ENCODE results near the gene TMBIM1. TPM values are rescaled to one million over a fixed set of nuclear protein-coding genes. Genes with fewer than 3 reads are reported as not detected.

Gene TMBIM1
- total RNA-seq, 5 donors from 2014 or later (not counting 1 experiment from before 2014, with no cell fraction given), result 78.8 to 166 (median 144) TPM

GRCh38 chr2:218290316-218291261, 1.7 kb downstream of the TMBIM1 start:
- H3K4me1 Mint-ChIP-seq, result peaks cover 71 to 77% (median 75%) of the 10 kb centered on the region in 3 donors
- peak overlapping the region; percentile 83 to 91 (median 91) for H3K4me3 Mint-ChIP-seq
- ATAC-seq (replicated peaks in 1 of 4), result peak; percentile 8 to 32 (median 22)
- peaks cover 4% of the 10 kb centered on the region for H3K36me3 Mint-ChIP-seq
- H3K9me3 Mint-ChIP-seq, result no peaks in the 10 kb centered on the region
- Histone ChIP-seq H3K4me1 (ENCODE audit: control insufficient read depth in 1 of 2, extremely low read depth in 1 of 2, insufficient read depth in 2 of 2, low read length in 2 of 2) (peaks cover 44 to 87% of the 10 kb centered on the region in 2 experiments), H3K27me3 (replicated peaks in 1 of 2; ENCODE audit: control insufficient read depth in 2 of 2, extremely low read depth in 1 of 2, insufficient read depth in 2 of 2, low read length in 1 of 2) (peaks cover 0 to 2% of the 10 kb centered on the region in 2 experiments), H3K36me3 (ENCODE audit: control insufficient read depth in 2 of 2, extremely low read depth in 1 of 2, insufficient read depth in 1 of 2, low read length in 1 of 2) (no peaks in the 10 kb centered on the region), H3K9me3 (no peaks in the 10 kb centered on the region), H3K4me3 (ENCODE audit: control insufficient read depth in 1 of 2, extremely low read depth in 1 of 2, low read length in 1 of 2) (peak overlapping the region; percentile 81 to 95), H3K27ac (ENCODE audit: low read length) (peak overlapping the region; percentile 90)
- peak overlapping the region; percentile 97 to 100 for H3K27ac Mint-ChIP-seq
- H3K27me3 Mint-ChIP-seq, result no peaks in the 10 kb centered on the region
- DNase-seq, result peak in 31 of 35 experiments; percentile 25 to 74 (median 44)
- WGBS (ENCODE audit: insufficient coverage), result 27% methylated on average over 7 of the region's 12 CpGs
- ChIA-PET POLR2A (interaction anchor here (0.6 to 1.2 kb wide), 3 partner anchors 21 to 417 kb away, joined by 3 to 11 read pairs (median 4); partner anchors contain the start of genes AAMP (in 1 of the 2) and PNKD (in 1 of the 2)), CTCF (interaction anchor here (0.5 to 2.8 kb wide), 16 partner anchors 8 to 143 kb away, joined by 3 to 21 read pairs (median 5); partner anchors contain the start of genes AAMP (in 1 of the 2), CATIP (in 1 of the 2) and PNKD (in 1 of the 2))

GRCh38 chr2:218289639-218290315, 2.5 kb downstream of the TMBIM1 start:
- H3K4me3 ChIP-seq (ENCODE audit: control insufficient read depth in 1 of 2, extremely low read depth in 1 of 2, low read length in 1 of 2), result peak overlapping the region; percentile 81 to 95
- Mint-ChIP-seq H3K9me3 (no peaks in the 10 kb centered on the region), H3K27ac (peak overlapping the region; percentile 97 to 100), H3K4me3 (peak overlapping the region; percentile 83 to 91 (median 91)), H3K36me3 (peaks cover 4% of the 10 kb centered on the region), H3K27me3 (no peaks in the 10 kb centered on the region), H3K4me1 (peaks cover 76 to 83% (median 82%) of the 10 kb centered on the region in 3 donors)
- peaks cover 52 to 92% of the 10 kb centered on the region in 2 experiments for H3K4me1 ChIP-seq (ENCODE audit: control insufficient read depth in 1 of 2, extremely low read depth in 1 of 2, insufficient read depth in 2 of 2, low read length in 2 of 2)
- H3K27me3 ChIP-seq (replicated peaks in 1 of 2; ENCODE audit: control insufficient read depth in 2 of 2, extremely low read depth in 1 of 2, insufficient read depth in 2 of 2, low read length in 1 of 2), result no peaks in the 10 kb centered on the region
- no peak for ATAC-seq (replicated peaks in 1 of 4)
- DNase-seq, result no peak
- POLR2A ChIA-PET, result no interaction called here
- H3K36me3 ChIP-seq (ENCODE audit: control insufficient read depth in 2 of 2, extremely low read depth in 1 of 2, insufficient read depth in 1 of 2, low read length in 1 of 2), result no peaks in the 10 kb centered on the region
- WGBS (ENCODE audit: insufficient coverage), result 53% methylated on average over 2 of the region's 6 CpGs
- CTCF ChIA-PET, result interaction anchor here (0.5 to 2.4 kb wide), 11 partner anchors 16 to 144 kb away, joined by 3 to 10 read pairs (median 4); partner anchors contain the start of genes AAMP (in 1 of the 2), CATIP (in 1 of the 2) and PNKD (in 1 of the 2)
- peak overlapping the region; percentile 90 for H3K27ac ChIP-seq (ENCODE audit: low read length)
- H3K9me3 ChIP-seq, result no peaks in the 10 kb centered on the region

- POLR2A ChIA-PET, result interaction anchor here (0.5 to 1.8 kb wide), 9 partner anchors 12 to 968 kb away, joined by 3 to 13 read pairs (median 4); partner anchors contain the start of genes AAMP (in 1 of the 2) and PNKD (in 1 of the 2)
- Histone ChIP-seq H3K27me3 (replicated peaks in 1 of 2; ENCODE audit: control insufficient read depth in 2 of 2, extremely low read depth in 1 of 2, insufficient read depth in 2 of 2, low read length in 1 of 2) (no peaks in the 10 kb centered on the region), H3K27ac (ENCODE audit: low read length) (peak overlapping the region; percentile 99), H3K4me3 (ENCODE audit: control insufficient read depth in 1 of 2, extremely low read depth in 1 of 2, low read length in 1 of 2) (peak overlapping the region; percentile 58 to 72), H3K4me1 (ENCODE audit: control insufficient read depth in 1 of 2, extremely low read depth in 1 of 2, insufficient read depth in 2 of 2, low read length in 2 of 2) (peaks cover 57 to 100% of the 10 kb centered on the region in 2 experiments), H3K36me3 (ENCODE audit: control insufficient read depth in 2 of 2, extremely low read depth in 1 of 2, insufficient read depth in 1 of 2, low read length in 1 of 2) (peaks cover 10 to 20% of the 10 kb centered on the region in 2 donors), H3K9me3 (no peaks in the 10 kb centered on the region)
- Mint-ChIP-seq H3K27ac (peak overlapping the region; percentile 100), H3K4me3 (peak overlapping the region; percentile 88 to 91 (median 91)), H3K27me3 (no peaks in the 10 kb centered on the region), H3K4me1 (peaks cover 77 to 86% (median 83%) of the 10 kb centered on the region in 3 donors), H3K9me3 (no peaks in the 10 kb centered on the region), H3K36me3 (peaks cover 8% of the 10 kb centered on the region)
- CTCF ChIA-PET, result interaction anchor here (0.5 to 6.7 kb wide), 16 partner anchors 9 to 611 kb away, joined by 3 to 54 read pairs (median 5); partner anchors contain the start of genes AAMP (in 2 of the 2), PNKD (in 2 of the 2), BCS1L (in 1 of the 2) and CATIP (in 1 of the 2)
- 10% methylated on average over 10 of the region's 11 CpGs for WGBS (ENCODE audit: insufficient coverage)
- DNase-seq, result peak; percentile 52 to 94 (median 77)
- peak; percentile 70 to 80 (median 72) for ATAC-seq (replicated peaks in 1 of 4)
Observed at GRCh38 chr2:218286570-218287459, 5.5 kb downstream of the TMBIM1 start.

- peaks cover 16 to 32% of the 10 kb centered on the region in 2 donors for H3K36me3 ChIP-seq (ENCODE audit: control insufficient read depth in 2 of 2, extremely low read depth in 1 of 2, insufficient read depth in 1 of 2, low read length in 1 of 2)
- peaks cover 11% of the 10 kb centered on the region for H3K36me3 Mint-ChIP-seq
- peaks cover 55 to 92% of the 10 kb centered on the region in 2 experiments for H3K4me1 ChIP-seq (ENCODE audit: control insufficient read depth in 1 of 2, extremely low read depth in 1 of 2, insufficient read depth in 2 of 2, low read length in 2 of 2)
- DNase-seq, result peak in 2 of 35 experiments; percentile 25 to 45
- H3K4me1 Mint-ChIP-seq, result peaks cover 70 to 82% (median 80%) of the 10 kb centered on the region in 3 donors
- H3K27me3 ChIP-seq (replicated peaks in 1 of 2; ENCODE audit: control insufficient read depth in 2 of 2, extremely low read depth in 1 of 2, insufficient read depth in 2 of 2, low read length in 1 of 2), result no peaks in the 10 kb centered on the region
- ChIA-PET CTCF (interaction anchor here (0.6 to 6.7 kb wide), 7 partner anchors 10 to 110 kb away, joined by 3 to 54 read pairs (median 5); partner anchors contain the start of genes AAMP (in 2 of the 2), PNKD (in 2 of the 2) and CATIP (in 1 of the 2)), POLR2A (interaction anchor here in 1 of 2 donors (1.1 kb wide), 1 partner anchor 12 kb away, joined by 7 read pairs; no protein-coding TSS in a partner anchor)
- H3K27me3 Mint-ChIP-seq, result no peaks in the 10 kb centered on the region
- no peak for ATAC-seq (replicated peaks in 1 of 4)
- H3K27ac Mint-ChIP-seq, result peak overlapping the region; percentile 100
- no peaks in the 10 kb centered on the region for H3K9me3 Mint-ChIP-seq
- WGBS (ENCODE audit: insufficient coverage), result 23% methylated on average over 4 of the region's 6 CpGs
- H3K9me3 ChIP-seq, result no peaks in the 10 kb centered on the region
- H3K4me3 ChIP-seq (ENCODE audit: control insufficient read depth in 1 of 2, extremely low read depth in 1 of 2, low read length in 1 of 2), result peak overlapping the region; percentile 58 to 72
- peak overlapping the region; percentile 99 for H3K27ac ChIP-seq (ENCODE audit: low read length)
- H3K4me3 Mint-ChIP-seq, result peak overlapping the region; percentile 88 to 91 (median 91)
Observed at GRCh38 chr2:218285604-218286003, 6.7 kb downstream of the TMBIM1 start.

- ATAC-seq (replicated peaks in 1 of 4), result peak in 3 of 4 experiments; percentile 32 to 42 (median 32)
- Mint-ChIP-seq H3K4me3 (peak overlapping the region; percentile 49 to 91 (median 51)), H3K27ac (peak overlapping the region; percentile 100), H3K9me3 (no peaks in the 10 kb centered on the region), H3K36me3 (peaks cover 21% of the 10 kb centered on the region), H3K4me1 (peaks cover 67 to 77% (median 70%) of the 10 kb centered on the region in 3 donors), H3K27me3 (no peaks in the 10 kb centered on the region)
- Histone ChIP-seq H3K4me1 (ENCODE audit: control insufficient read depth in 1 of 2, extremely low read depth in 1 of 2, insufficient read depth in 2 of 2, low read length in 2 of 2) (peaks cover 44 to 83% of the 10 kb centered on the region in 2 experiments), H3K27me3 (replicated peaks in 1 of 2; ENCODE audit: control insufficient read depth in 2 of 2, extremely low read depth in 1 of 2, insufficient read depth in 2 of 2, low read length in 1 of 2) (no peaks in the 10 kb centered on the region), H3K36me3 (ENCODE audit: control insufficient read depth in 2 of 2, extremely low read depth in 1 of 2, insufficient read depth in 1 of 2, low read length in 1 of 2) (peaks cover 21 to 45% of the 10 kb centered on the region in 2 donors), H3K27ac (ENCODE audit: low read length) (peak overlapping the region; percentile 99), H3K4me3 (ENCODE audit: control insufficient read depth in 1 of 2, extremely low read depth in 1 of 2, low read length in 1 of 2) (peak overlapping the region in 1 of 2 donors; percentile 34), H3K9me3 (no peaks in the 10 kb centered on the region)
- 13% methylated on average over 8 of the region's 16 CpGs for WGBS (ENCODE audit: insufficient coverage)
- ChIA-PET POLR2A (no interaction called here), CTCF (interaction anchor here (0.6 to 6.7 kb wide), 6 partner anchors 12 to 181 kb away, joined by 3 to 54 read pairs (median 4); partner anchors contain the start of genes AAMP (in 2 of the 2) and PNKD (in 2 of the 2))
- DNase-seq, result peak in 22 of 35 experiments; percentile 21 to 74 (median 36)
Observed at GRCh38 chr2:218284106-218284811, 8.0 kb downstream of the TMBIM1 start.
